ENCODE measurements around the gene ADAM10.

Gene ADAM10

DNA sequence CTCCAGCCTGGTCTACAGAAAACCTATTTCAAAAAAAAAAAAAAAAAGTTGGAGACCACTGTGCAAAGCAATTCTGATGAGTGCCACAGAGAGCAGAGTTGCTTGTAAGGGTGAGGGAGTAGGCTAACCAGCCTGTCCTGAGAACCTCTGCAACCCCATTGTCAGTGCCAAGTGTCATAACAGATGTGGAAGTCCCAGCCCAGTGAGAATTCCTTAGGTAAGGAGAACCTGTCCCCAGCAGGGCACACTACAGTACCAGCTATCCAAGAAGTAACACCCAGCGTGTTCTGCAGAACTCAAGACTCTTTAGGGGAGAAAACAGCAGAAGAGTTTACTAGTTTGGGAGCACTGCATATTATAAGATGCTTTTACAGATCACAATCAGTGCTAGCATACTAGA, 161.4 kb downstream of the ADAM10 start:
- H3K27ac ChIP-seq = no peak overlapping the region
- TF ChIP-seq, protein P1, sequence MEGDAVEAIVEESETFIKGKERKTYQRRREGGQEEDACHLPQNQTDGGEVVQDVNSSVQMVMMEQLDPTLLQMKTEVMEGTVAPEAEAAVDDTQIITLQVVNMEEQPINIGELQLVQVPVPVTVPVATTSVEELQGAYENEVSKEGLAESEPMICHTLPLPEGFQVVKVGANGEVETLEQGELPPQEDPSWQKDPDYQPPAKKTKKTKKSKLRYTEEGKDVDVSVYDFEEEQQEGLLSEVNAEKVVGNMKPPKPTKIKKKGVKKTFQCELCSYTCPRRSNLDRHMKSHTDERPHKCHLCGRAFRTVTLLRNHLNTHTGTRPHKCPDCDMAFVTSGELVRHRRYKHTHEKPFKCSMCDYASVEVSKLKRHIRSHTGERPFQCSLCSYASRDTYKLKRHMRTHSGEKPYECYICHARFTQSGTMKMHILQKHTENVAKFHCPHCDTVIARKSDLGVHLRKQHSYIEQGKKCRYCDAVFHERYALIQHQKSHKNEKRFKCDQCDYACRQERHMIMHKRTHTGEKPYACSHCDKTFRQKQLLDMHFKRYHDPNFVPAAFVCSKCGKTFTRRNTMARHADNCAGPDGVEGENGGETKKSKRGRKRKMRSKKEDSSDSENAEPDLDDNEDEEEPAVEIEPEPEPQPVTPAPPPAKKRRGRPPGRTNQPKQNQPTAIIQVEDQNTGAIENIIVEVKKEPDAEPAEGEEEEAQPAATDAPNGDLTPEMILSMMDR (IDR thresholded peaks at IDR 0.05) = no peak

GRCh38 chr15:58587486-58587885, 162.0 kb downstream of the ADAM10 start:
- no peaks in the 10 kb centered on the region for H3K9me3 ChIP-seq (ENCODE audit: control insufficient read depth, low read length)
- no peaks in the 10 kb centered on the region for H3K27me3 ChIP-seq (ENCODE audit: control insufficient read depth, insufficient read depth, low read length)
- TF ChIP-seq, protein P1 (IDR thresholded peaks at IDR 0.05) = no peak
- no peak overlapping the region for H3K4me2 ChIP-seq (ENCODE audit: low read length)
- no peaks in the 10 kb centered on the region for H3K4me1 ChIP-seq
- H3K9ac ChIP-seq = no peak overlapping the region
- H3K4me3 ChIP-seq (ENCODE audit: low read depth, low read length) = no peak overlapping the region
- H3K27ac ChIP-seq = no peak overlapping the region
- H2AFZ ChIP-seq = no peak overlapping the region
- H3K36me3 ChIP-seq (ENCODE audit: control insufficient read depth, insufficient read depth, low read length) = no peaks in the 10 kb centered on the region
- no peaks in the 10 kb centered on the region for H3K79me2 ChIP-seq

More for the DNA sequence above, 161.4 kb downstream of the ADAM10 start:
- H3K27me3 ChIP-seq (ENCODE audit: control insufficient read depth, insufficient read depth, low read length) = no peaks in the 10 kb centered on the region
- no peak overlapping the region for H3K4me3 ChIP-seq (ENCODE audit: low read depth, low read length)
- H3K9ac ChIP-seq = no peak overlapping the region
- H3K36me3 ChIP-seq (ENCODE audit: control insufficient read depth, insufficient read depth, low read length) = no peaks in the 10 kb centered on the region
- H3K79me2 ChIP-seq = no peaks in the 10 kb centered on the region
- no peak overlapping the region for H2AFZ ChIP-seq
- no peaks in the 10 kb centered on the region for H3K4me1 ChIP-seq
- H3K9me3 ChIP-seq (ENCODE audit: control insufficient read depth, low read length) = no peaks in the 10 kb centered on the region
- no peak overlapping the region for H3K4me2 ChIP-seq (ENCODE audit: low read length)

DNA sequence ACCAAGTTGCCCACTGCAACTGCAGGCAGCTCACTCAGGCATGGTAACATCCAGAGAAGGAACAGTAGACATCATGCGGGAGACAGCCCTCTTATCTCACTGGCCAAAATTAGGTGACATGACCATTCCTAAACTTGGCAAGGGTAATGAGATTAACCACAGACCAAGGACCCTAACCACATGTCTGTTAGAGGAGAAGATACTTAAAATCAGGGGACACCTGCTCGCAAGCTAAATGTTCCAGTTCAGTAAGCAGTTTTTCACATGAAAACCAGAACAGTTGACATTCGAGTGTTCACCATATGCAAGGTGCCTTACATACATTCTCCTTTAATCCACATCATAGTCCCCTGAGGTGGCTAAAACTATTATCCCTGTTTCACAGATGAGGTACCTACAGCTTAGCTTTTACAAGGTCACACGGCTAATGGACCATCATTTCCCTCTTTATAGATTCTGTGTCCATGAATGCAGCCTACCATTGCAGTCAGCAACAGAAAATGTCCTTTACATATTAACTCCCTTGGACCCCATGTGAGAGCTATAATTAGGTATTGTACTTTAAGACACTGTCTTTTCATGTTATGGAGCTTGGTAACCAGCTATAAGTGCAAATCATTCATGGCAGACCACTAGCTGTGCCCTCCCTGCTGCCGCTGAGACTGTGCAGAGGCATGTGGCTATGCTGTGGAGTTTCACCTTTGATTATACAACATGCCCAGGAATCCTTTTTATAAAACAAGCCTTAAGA, 163.6 kb downstream of the ADAM10 start:
- no peak overlapping the region for H3K9ac ChIP-seq
- TF ChIP-seq, protein P1 (IDR thresholded peaks at IDR 0.05) = no peak
- H3K36me3 ChIP-seq (ENCODE audit: control insufficient read depth, insufficient read depth, low read length) = no peaks in the 10 kb centered on the region
- no peaks in the 10 kb centered on the region for H3K4me1 ChIP-seq
- H3K4me2 ChIP-seq (ENCODE audit: low read length) = no peak overlapping the region
- H3K27me3 ChIP-seq (ENCODE audit: control insufficient read depth, insufficient read depth, low read length) = no peaks in the 10 kb centered on the region
- no peak overlapping the region for H2AFZ ChIP-seq
- H3K4me3 ChIP-seq (ENCODE audit: low read depth, low read length) = no peak overlapping the region
- no peak overlapping the region for H3K27ac ChIP-seq
- H3K79me2 ChIP-seq = no peaks in the 10 kb centered on the region
- no peaks in the 10 kb centered on the region for H3K9me3 ChIP-seq (ENCODE audit: control insufficient read depth, low read length)

- Histone ChIP-seq H3K27me3 (ENCODE audit: control insufficient read depth, insufficient read depth, low read length) (no peaks in the 10 kb centered on the region), H3K79me2 (no peaks in the 10 kb centered on the region), H3K4me2 (ENCODE audit: low read length) (no peak overlapping the region), H3K9ac (no peak overlapping the region), H3K9me3 (ENCODE audit: control insufficient read depth, low read length) (no peaks in the 10 kb centered on the region), H2AFZ (no peak overlapping the region), H3K4me3 (ENCODE audit: low read depth, low read length) (no peak overlapping the region), H3K4me1 (no peaks in the 10 kb centered on the region), H3K36me3 (ENCODE audit: control insufficient read depth, insufficient read depth, low read length) (no peaks in the 10 kb centered on the region), H3K27ac (no peak overlapping the region)
- TF ChIP-seq, protein P1 (IDR thresholded peaks at IDR 0.05) = no peak
These were observed 164.6 kb downstream of the ADAM10 start for GRCh38 chr15:58584789-58585461.

All from parathyroid adenoma (tissue), 2 donors.